Measurements from ENCODE around the gene SLC35D1. TPM values are rescaled to one million over a fixed set of nuclear protein-coding genes. Genes with fewer than 3 reads are reported as not detected.

Gene SLC35D1
- total RNA-seq, 4 donors from 2014 or later = 5.7 to 12.5 (median 10.5) TPM

DNA sequence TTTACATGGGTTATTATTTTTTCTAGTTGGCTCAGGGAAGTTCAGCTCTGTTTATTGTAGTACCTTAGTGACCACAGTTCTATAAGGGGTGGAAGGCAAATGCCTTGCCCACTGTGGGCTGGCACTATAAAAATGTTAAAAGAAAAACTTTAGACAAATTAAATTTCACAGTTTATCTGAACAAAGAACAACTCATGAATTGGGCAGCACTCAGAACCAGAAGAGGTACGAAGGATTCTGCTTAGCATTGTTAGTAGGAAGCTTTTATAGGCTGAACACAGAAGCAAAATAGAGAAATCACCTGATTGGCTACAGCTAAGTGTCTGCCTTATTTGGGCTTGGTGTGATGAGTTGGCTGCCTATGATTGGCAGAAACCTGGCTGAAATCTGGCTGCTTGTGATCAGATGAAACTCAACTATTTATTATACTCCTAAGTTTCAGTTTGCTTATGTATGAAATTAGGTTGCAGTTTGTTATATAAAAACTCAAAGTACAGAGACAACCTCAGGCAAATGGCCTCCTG, 35.8 kb upstream of the SLC35D1 start:
- intact Hi-C loops (cut with DNase I) = no loop called here
- TF ChIP-seq, protein P1, sequence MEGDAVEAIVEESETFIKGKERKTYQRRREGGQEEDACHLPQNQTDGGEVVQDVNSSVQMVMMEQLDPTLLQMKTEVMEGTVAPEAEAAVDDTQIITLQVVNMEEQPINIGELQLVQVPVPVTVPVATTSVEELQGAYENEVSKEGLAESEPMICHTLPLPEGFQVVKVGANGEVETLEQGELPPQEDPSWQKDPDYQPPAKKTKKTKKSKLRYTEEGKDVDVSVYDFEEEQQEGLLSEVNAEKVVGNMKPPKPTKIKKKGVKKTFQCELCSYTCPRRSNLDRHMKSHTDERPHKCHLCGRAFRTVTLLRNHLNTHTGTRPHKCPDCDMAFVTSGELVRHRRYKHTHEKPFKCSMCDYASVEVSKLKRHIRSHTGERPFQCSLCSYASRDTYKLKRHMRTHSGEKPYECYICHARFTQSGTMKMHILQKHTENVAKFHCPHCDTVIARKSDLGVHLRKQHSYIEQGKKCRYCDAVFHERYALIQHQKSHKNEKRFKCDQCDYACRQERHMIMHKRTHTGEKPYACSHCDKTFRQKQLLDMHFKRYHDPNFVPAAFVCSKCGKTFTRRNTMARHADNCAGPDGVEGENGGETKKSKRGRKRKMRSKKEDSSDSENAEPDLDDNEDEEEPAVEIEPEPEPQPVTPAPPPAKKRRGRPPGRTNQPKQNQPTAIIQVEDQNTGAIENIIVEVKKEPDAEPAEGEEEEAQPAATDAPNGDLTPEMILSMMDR (IDR thresholded peaks at IDR 0.05) = no peak
- TF ChIP-seq POLR2A (IDR thresholded peaks at IDR 0.05) = no peak
- 87 to 92% methylated on average over 1 of the region's 1 CpG for WGBS, 2 donors
- H3K27ac ChIP-seq = no peak overlapping the region
- no peak for DNase-seq
- no peaks in the 10 kb centered on the region for H3K36me3 ChIP-seq
- H3K4me1 ChIP-seq = peaks cover 0 to 8% (median 0%) of the 10 kb centered on the region in 3 donors
- peaks cover 0 to 9% (median 0%) of the 10 kb centered on the region in 3 donors for H3K9me3 ChIP-seq
- H3K4me3 ChIP-seq = no peak overlapping the region
- H3K27me3 ChIP-seq = peaks cover 0 to 57% (median 0%) of the 10 kb centered on the region in 4 donors

DNA sequence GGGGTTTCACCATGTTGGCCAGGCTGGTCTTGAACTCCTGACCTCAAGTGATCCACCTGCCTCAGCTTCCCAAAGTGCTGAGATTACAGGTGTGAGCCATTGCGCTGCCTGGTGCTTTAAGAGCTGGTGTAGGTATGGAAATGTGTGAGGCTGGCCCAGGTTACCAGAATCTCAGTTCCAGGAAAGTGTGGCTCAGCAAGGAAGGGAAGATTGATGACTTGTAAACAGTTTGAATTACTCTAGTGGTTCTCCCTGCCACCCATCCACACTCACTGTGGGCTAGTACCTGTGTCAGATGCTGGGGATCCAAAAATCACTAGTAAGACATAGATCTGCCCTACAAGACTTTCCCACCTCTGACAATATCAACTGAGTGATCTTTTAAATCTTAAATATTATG, 34.5 kb upstream of the SLC35D1 start:
- Histone ChIP-seq H3K27ac (no peak overlapping the region), H3K36me3 (no peaks in the 10 kb centered on the region), H3K4me3 (no peak overlapping the region), H3K27me3 (peaks cover 0 to 48% (median 0%) of the 10 kb centered on the region in 4 donors), H3K9me3 (peaks cover 0 to 9% (median 0%) of the 10 kb centered on the region in 3 donors), H3K4me1 (peaks cover 0 to 8% (median 0%) of the 10 kb centered on the region in 3 donors)
- TF ChIP-seq, protein P1 (IDR thresholded peaks at IDR 0.05) = no peak
- no peak for TF ChIP-seq POLR2A (IDR thresholded peaks at IDR 0.05)
- intact Hi-C loops (cut with DNase I) = no loop called here
- WGBS, 2 donors = 100% methylated on average over 1 of the region's 1 CpG; no CpG with 5 or more reads in 1 of the 2 donors
- DNase-seq = no peak

DNA sequence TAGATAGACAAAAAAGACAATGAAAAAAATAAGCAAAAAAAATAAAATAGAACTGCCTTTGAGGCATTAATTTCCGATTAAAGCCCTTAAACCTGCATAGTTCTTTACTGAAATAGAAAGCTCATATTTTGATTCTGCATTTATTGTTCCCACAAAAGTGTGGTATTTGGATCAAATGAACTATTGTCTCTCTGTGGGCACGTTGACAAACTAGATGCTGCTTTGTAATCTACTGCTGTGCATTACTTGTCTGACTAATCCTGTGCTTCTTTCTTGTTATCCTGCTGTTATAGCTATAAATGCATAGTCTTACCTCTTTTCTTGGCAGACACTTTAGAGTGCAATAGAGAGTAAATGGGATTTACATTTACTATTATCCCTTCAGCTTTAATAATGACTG, 31.4 kb upstream of the SLC35D1 start:
- intact Hi-C loops (cut with DNase I) = no loop called here
- no peak overlapping the region for H3K4me3 ChIP-seq
- H3K4me1 ChIP-seq = peaks cover 0 to 8% (median 0%) of the 10 kb centered on the region in 3 donors
- peaks cover 0 to 29% (median 0%) of the 10 kb centered on the region in 4 donors for H3K27me3 ChIP-seq
- H3K27ac ChIP-seq = no peak overlapping the region
- TF ChIP-seq, protein P1 (IDR thresholded peaks at IDR 0.05) = no peak
- TF ChIP-seq POLR2A (IDR thresholded peaks at IDR 0.05) = no peak
- peaks cover 0 to 9% (median 0%) of the 10 kb centered on the region in 3 donors for H3K9me3 ChIP-seq
- WGBS, 2 donors = 15 to 32% methylated on average over 2 of the region's 2 CpGs
- no peaks in the 10 kb centered on the region for H3K36me3 ChIP-seq
- DNase-seq = no peak

DNA sequence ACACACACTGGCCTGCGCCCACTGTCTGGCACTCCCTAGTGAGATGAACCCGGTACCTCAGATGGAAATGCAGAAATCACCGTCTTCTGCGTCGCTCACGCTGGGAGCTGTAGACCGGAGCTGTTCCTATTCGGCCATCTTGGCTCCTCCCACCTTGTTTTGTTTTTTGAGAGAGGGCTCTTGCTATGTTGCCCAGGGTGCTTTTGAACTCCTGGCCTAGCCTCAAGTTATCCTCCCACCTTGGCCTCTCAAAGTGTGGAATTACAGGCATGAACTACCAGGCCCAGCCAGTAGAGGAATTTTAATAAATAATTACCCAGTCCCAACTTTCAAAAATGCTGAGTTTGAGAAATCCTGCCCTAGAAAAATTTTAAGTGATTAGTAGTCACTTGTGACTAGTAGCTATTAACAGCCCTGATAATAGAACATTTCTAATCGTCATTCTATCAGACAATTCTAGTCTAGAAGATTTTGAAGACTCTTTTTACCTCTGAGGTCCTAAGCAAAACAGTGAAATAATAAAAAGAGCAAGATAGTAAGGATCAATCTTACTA, 30.9 kb upstream of the SLC35D1 start:
- 62 to 67% methylated on average over 1 to 2 of the region's 9 CpGs for WGBS, 2 donors
- Histone ChIP-seq H3K9me3 (peaks cover 0 to 9% (median 0%) of the 10 kb centered on the region in 3 donors), H3K4me1 (peaks cover 0 to 8% (median 0%) of the 10 kb centered on the region in 3 donors), H3K27me3 (peaks cover 0 to 26% (median 0%) of the 10 kb centered on the region in 4 donors), H3K4me3 (no peak overlapping the region), H3K36me3 (no peaks in the 10 kb centered on the region), H3K27ac (no peak overlapping the region)
- TF ChIP-seq, protein P1 (IDR thresholded peaks at IDR 0.05) = no peak
- no peak for TF ChIP-seq POLR2A (IDR thresholded peaks at IDR 0.05)
- DNase-seq = no peak
- intact Hi-C loops (cut with DNase I) = no loop called here

DNA sequence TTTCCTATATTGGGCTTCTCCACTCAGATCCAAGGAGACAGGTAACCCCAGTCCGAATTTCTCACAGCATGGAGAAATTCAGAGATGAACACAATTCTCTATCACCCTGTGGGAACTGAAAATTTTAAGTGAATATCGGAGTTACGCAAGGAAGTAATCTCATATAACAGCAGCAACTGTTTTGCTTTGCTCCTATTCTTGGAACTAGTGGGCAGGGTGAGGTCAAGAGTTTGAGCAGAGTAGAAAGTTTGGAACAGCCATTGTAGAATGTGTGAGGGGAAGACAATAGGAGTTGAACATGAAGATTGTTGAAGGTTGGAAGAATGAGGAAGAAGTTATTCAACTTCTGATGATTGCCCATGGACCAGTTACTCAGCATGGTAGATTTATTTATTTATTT, 24.3 kb upstream of the SLC35D1 start:
- H3K27me3 ChIP-seq = peaks cover 0 to 31% (median 0%) of the 10 kb centered on the region in 4 donors
- 87 to 98% methylated on average over 3 of the region's 3 CpGs for WGBS, 2 donors
- no peak overlapping the region for H3K27ac ChIP-seq
- no peak for DNase-seq
- no peaks in the 10 kb centered on the region for H3K36me3 ChIP-seq
- no peaks in the 10 kb centered on the region for H3K4me1 ChIP-seq
- intact Hi-C loops (cut with DNase I) = no loop called here
- H3K9me3 ChIP-seq = peaks cover 0 to under 1% (median 0%) of the 10 kb centered on the region in 3 donors
- no peak overlapping the region for H3K4me3 ChIP-seq
- TF ChIP-seq POLR2A (IDR thresholded peaks at IDR 0.05) = no peak
- TF ChIP-seq, protein P1 (IDR thresholded peaks at IDR 0.05) = no peak
